Right atrium auricular region (tissue), 2 donors: ENCODE data around the gene PPARGC1A. TPM values are rescaled to one million over a fixed set of nuclear protein-coding genes. Genes with fewer than 3 reads are reported as not detected.

Source experiments
- DNase-seq: peaks from one replicate; pipeline ENCODE4 v3.0.0-alpha.2; 2019; ENCODE audit warnings: low spot score
- H3K27ac ChIP-seq, 2 donors: fragments of 200-600 bp; sonication (generic); 1 replicate in 1 of 2; 2 replicates in 1 of 2; pipeline ENCODE4 v1.5.1; 2016 to 2019
- H3K27me3 ChIP-seq, 2 donors: fragments of 200-600 bp; sonication (generic); one replicate each; pipeline versions ENCODE4 v1.5.1 to v1.6.0; 2017 to 2019
- H3K36me3 ChIP-seq: fragments of 200-600 bp; sonication (generic); one replicate; pipeline ENCODE4 v1.5.1; 2016
- H3K4me1 ChIP-seq, 2 donors: fragments of 200-600 bp; sonication (generic); one replicate each; pipeline versions ENCODE4 v1.5.1 to v1.6.0; 2017 to 2019
- H3K4me3 ChIP-seq, 2 donors: fragments of 200-600 bp; sonication (generic); 1 replicate in 1 of 2; 2 replicates in 1 of 2; pipeline ENCODE4 v1.5.1; 2017 to 2019; ENCODE audit warnings: mild to moderate bottlenecking in 1 of 2, moderate library complexity in 1 of 2
- H3K9me3 ChIP-seq, 2 donors: fragments of 200-600 bp; sonication (generic); one replicate each; pipeline ENCODE4 v1.5.1; 2019
- total RNA-seq, 2 donors: library from RNA; depleted of rRNA; stranded (reverse); fragments of >200 nt; gene quantifications; one replicate each; pipeline ENCODE4 v1.1.0, GENCODE V29; 2016
- TF ChIP-seq, protein P1 (sequence below), 2 donors: fragments of 200-600 bp; sonication (generic); IDR thresholded peaks; one replicate each; pipeline ENCODE4 v1.5.1; 2019; ENCODE audit warnings: antibody characterized with exemption in 2 of 2

Gene PPARGC1A
- total RNA-seq, 2 donors from 2014 or later, result 41.6 to 72.3 TPM

GRCh38 chr4:23775694-23776093 lies 114.2 kb downstream of the PPARGC1A start:
- H3K27ac ChIP-seq, result no peak overlapping the region
- H3K9me3 ChIP-seq, result no peaks in the 10 kb centered on the region
- no peaks in the 10 kb centered on the region for H3K36me3 ChIP-seq
- H3K4me3 ChIP-seq, result no peak overlapping the region
- TF ChIP-seq, protein P1, sequence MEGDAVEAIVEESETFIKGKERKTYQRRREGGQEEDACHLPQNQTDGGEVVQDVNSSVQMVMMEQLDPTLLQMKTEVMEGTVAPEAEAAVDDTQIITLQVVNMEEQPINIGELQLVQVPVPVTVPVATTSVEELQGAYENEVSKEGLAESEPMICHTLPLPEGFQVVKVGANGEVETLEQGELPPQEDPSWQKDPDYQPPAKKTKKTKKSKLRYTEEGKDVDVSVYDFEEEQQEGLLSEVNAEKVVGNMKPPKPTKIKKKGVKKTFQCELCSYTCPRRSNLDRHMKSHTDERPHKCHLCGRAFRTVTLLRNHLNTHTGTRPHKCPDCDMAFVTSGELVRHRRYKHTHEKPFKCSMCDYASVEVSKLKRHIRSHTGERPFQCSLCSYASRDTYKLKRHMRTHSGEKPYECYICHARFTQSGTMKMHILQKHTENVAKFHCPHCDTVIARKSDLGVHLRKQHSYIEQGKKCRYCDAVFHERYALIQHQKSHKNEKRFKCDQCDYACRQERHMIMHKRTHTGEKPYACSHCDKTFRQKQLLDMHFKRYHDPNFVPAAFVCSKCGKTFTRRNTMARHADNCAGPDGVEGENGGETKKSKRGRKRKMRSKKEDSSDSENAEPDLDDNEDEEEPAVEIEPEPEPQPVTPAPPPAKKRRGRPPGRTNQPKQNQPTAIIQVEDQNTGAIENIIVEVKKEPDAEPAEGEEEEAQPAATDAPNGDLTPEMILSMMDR (IDR thresholded peaks at IDR 0.05), result no peak
- H3K4me1 ChIP-seq, result no peaks in the 10 kb centered on the region
- no peak for DNase-seq
- no peaks in the 10 kb centered on the region for H3K27me3 ChIP-seq

- H3K9me3 ChIP-seq, result no peaks in the 10 kb centered on the region
- TF ChIP-seq, protein P1 (IDR thresholded peaks at IDR 0.05), result no peak
- H3K36me3 ChIP-seq, result no peaks in the 10 kb centered on the region
- no peak overlapping the region for H3K4me3 ChIP-seq
- DNase-seq, result no peak
- no peaks in the 10 kb centered on the region for H3K4me1 ChIP-seq
- H3K27me3 ChIP-seq, result no peaks in the 10 kb centered on the region
- H3K27ac ChIP-seq, result no peak overlapping the region
These were observed 114.9 kb downstream of the PPARGC1A start for GRCh38 chr4:23774909-23775308.

GRCh38 chr4:23773884-23774636 lies 115.8 kb downstream of the PPARGC1A start:
- TF ChIP-seq, protein P1 (IDR thresholded peaks at IDR 0.05), result no peak
- H3K9me3 ChIP-seq, result no peaks in the 10 kb centered on the region
- H3K36me3 ChIP-seq, result no peaks in the 10 kb centered on the region
- H3K4me3 ChIP-seq, result no peak overlapping the region
- DNase-seq, result no peak
- H3K27me3 ChIP-seq, result no peaks in the 10 kb centered on the region
- H3K27ac ChIP-seq, result no peak overlapping the region
- no peaks in the 10 kb centered on the region for H3K4me1 ChIP-seq

- H3K9me3 ChIP-seq, result no peaks in the 10 kb centered on the region
- DNase-seq, result no peak
- TF ChIP-seq, protein P1 (IDR thresholded peaks at IDR 0.05), result no peak
- H3K27ac ChIP-seq, result no peak overlapping the region
- no peaks in the 10 kb centered on the region for H3K4me1 ChIP-seq
- H3K4me3 ChIP-seq, result no peak overlapping the region
- no peaks in the 10 kb centered on the region for H3K36me3 ChIP-seq
- no peaks in the 10 kb centered on the region for H3K27me3 ChIP-seq
These were observed 119.8 kb downstream of the PPARGC1A start for GRCh38 chr4:23770011-23770410.

DNA sequence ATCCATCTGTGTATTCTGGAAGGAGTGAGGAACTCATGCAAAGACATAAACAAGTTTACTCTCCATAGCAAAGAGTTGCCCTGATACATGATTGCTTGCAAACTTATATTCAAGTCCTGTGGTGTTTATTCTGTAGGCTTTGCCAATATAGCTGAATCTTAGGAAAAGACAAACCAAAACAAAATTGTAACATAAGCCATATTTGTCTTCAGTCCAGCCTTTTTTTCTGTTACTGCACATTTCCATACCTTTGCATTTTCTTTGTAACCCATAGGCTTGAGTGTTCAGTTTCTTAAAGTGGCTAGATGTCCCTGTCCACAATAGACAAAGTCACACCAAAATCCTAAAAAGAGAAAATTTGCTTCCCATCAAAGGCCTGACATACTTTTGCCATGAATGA lies 120.4 kb downstream of the PPARGC1A start:
- Histone ChIP-seq H3K4me3 (no peak overlapping the region), H3K27me3 (no peaks in the 10 kb centered on the region), H3K36me3 (no peaks in the 10 kb centered on the region), H3K9me3 (no peaks in the 10 kb centered on the region), H3K4me1 (no peaks in the 10 kb centered on the region), H3K27ac (no peak overlapping the region)
- no peak for DNase-seq
- TF ChIP-seq, protein P1 (IDR thresholded peaks at IDR 0.05), result no peak

GRCh38 chr4:23768541-23768940 lies 121.3 kb downstream of the PPARGC1A start:
- TF ChIP-seq, protein P1 (IDR thresholded peaks at IDR 0.05), result no peak
- no peak overlapping the region for H3K27ac ChIP-seq
- no peaks in the 10 kb centered on the region for H3K9me3 ChIP-seq
- H3K4me1 ChIP-seq, result no peaks in the 10 kb centered on the region
- no peak for DNase-seq
- H3K36me3 ChIP-seq, result no peaks in the 10 kb centered on the region
- no peak overlapping the region for H3K4me3 ChIP-seq
- H3K27me3 ChIP-seq, result no peaks in the 10 kb centered on the region
